ENCODE measurements around the gene PSMA4. TPM values are rescaled to one million over a fixed set of nuclear protein-coding genes. Genes with fewer than 3 reads are reported as not detected.
A peak's percentile ranks its signal among the peaks of the same experiment; 100 is the strongest.

The PSMA4 gene
- total and polyA plus RNA-seq, 2 of the 8 experiments (the other 6 are each of a cell fraction or from before 2014, with no cell fraction given) = 348 to 445 TPM

DNA sequence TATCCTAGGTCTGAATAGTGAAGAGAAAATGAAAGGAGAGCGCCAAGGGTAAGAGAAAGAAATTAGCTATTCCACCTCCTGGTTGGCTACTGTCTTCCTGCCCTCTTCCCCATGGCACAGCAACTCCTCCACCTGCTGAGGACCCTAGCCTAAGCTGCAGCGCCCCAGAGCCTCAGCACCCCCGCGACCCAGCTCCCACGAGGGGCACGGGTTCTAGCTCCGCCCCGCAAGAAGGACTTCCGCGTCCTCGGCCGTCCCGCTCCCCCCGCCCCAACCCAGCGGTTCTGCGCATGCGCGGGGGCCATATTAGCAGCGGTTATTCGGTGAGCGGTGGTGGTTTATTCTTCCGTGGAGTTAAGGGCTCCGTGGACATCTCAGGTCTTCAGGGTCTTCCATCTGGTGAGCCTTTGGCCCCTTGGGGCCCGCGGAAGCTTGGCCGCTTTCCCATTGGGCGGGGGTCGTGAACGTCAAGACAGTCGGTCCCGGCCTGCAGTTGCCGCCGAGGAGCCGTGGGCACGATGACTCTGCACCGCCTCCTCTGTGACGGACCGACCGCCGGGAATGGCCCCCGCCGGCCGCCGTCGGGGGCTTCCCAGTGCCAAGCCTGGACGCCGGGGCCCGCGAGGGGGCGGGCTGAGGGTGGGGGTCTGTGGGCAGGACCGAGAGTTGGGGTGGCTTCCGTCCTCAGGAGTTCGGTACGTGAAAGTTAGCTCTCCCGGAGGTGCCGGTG is at the start of gene PSMA4 (continued):
- TF ChIP-seq, protein P1, sequence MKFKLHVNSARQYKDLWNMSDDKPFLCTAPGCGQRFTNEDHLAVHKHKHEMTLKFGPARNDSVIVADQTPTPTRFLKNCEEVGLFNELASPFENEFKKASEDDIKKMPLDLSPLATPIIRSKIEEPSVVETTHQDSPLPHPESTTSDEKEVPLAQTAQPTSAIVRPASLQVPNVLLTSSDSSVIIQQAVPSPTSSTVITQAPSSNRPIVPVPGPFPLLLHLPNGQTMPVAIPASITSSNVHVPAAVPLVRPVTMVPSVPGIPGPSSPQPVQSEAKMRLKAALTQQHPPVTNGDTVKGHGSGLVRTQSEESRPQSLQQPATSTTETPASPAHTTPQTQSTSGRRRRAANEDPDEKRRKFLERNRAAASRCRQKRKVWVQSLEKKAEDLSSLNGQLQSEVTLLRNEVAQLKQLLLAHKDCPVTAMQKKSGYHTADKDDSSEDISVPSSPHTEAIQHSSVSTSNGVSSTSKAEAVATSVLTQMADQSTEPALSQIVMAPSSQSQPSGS (IDR thresholded peaks at IDR 0.05; ENCODE audit: low read length) = 0 out of 2 replicates have a peak, but pooled peaks have one; percentile 43
- TF ChIP-seq POLR2A (IDR thresholded peaks at IDR 0.05; ENCODE audit: control extremely low read depth in 1 of 2, low read depth in 2 of 2, low read length in 2 of 2) (peak; percentile 58 to 73), CREB1 (IDR thresholded peaks at IDR 0.05) (0 out of 2 replicates have a peak, but pooled peaks have one; percentile 32), TEAD4 (IDR thresholded peaks at IDR 0.05; ENCODE audit: low read depth, low read length) (no peak), EGR1 (IDR thresholded peaks at IDR 0.05; ENCODE audit: borderline replicate concordance, low read depth, low read length) (no peak), RAD21 (IDR thresholded peaks at IDR 0.05 in 1 of 2, conservative IDR thresholded peaks at IDR 0.05 in 1 of 2; ENCODE audit: low read depth in 2 of 2, low read length in 2 of 2) (no peak), POU5F1 (IDR thresholded peaks at IDR 0.05; ENCODE audit: low read depth, low read length) (no peak), SP4 (IDR thresholded peaks at IDR 0.05; ENCODE audit: low read length) (0 out of 2 replicates have a peak, but pooled peaks have one; percentile 48), TAF7 (optimal IDR thresholded peaks at IDR 0.05; ENCODE audit: borderline replicate concordance, low read depth, low read length) (peak; percentile 82), RNF2 (IDR thresholded peaks at IDR 0.05; ENCODE audit: borderline replicate concordance, low read depth, low read length, missing control alignments, poor library complexity, severe bottlenecking) (no peak), POLR2AphosphoS5 (IDR thresholded peaks at IDR 0.05; ENCODE audit: low read depth, low read length) (peak; percentile 69; the same call in 1 of the 2 replicates), HDAC6 (IDR thresholded peaks at IDR 0.05; ENCODE audit: low read depth, low read length) (no peak), GTF2F1 (IDR thresholded peaks at IDR 0.05; ENCODE audit: borderline replicate concordance, low read depth, low read length) (no peak), ASH2L (IDR thresholded peaks at IDR 0.05; ENCODE audit: low read length) (peak; percentile 71), CHD2 (IDR thresholded peaks at IDR 0.05; ENCODE audit: low read length) (no peak), NRF1 (IDR thresholded peaks at IDR 0.05; ENCODE audit: low read depth, low read length) (peak; percentile 82)
- TF ChIP-seq, protein P2, sequence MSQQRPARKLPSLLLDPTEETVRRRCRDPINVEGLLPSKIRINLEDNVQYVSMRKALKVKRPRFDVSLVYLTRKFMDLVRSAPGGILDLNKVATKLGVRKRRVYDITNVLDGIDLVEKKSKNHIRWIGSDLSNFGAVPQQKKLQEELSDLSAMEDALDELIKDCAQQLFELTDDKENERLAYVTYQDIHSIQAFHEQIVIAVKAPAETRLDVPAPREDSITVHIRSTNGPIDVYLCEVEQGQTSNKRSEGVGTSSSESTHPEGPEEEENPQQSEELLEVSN (IDR thresholded peaks at IDR 0.05) = no peak
- TF ChIP-seq, protein P3, sequence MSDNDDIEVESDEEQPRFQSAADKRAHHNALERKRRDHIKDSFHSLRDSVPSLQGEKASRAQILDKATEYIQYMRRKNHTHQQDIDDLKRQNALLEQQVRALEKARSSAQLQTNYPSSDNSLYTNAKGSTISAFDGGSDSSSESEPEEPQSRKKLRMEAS (IDR thresholded peaks at IDR 0.05) = no peak
- TF ChIP-seq, protein P4, sequence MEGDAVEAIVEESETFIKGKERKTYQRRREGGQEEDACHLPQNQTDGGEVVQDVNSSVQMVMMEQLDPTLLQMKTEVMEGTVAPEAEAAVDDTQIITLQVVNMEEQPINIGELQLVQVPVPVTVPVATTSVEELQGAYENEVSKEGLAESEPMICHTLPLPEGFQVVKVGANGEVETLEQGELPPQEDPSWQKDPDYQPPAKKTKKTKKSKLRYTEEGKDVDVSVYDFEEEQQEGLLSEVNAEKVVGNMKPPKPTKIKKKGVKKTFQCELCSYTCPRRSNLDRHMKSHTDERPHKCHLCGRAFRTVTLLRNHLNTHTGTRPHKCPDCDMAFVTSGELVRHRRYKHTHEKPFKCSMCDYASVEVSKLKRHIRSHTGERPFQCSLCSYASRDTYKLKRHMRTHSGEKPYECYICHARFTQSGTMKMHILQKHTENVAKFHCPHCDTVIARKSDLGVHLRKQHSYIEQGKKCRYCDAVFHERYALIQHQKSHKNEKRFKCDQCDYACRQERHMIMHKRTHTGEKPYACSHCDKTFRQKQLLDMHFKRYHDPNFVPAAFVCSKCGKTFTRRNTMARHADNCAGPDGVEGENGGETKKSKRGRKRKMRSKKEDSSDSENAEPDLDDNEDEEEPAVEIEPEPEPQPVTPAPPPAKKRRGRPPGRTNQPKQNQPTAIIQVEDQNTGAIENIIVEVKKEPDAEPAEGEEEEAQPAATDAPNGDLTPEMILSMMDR (IDR thresholded peaks at IDR 0.05; ENCODE audit: control extremely low read depth in 1 of 3, insufficient read depth in 1 of 3, low read depth in 1 of 3, low read length in 3 of 3) = no peak

All from H1 (cell line).